Measurements from ENCODE around the gene ZNF2. TPM values are rescaled to one million over a fixed set of nuclear protein-coding genes. Genes with fewer than 3 reads are reported as not detected.
A peak's percentile ranks its signal among the peaks of the same experiment; 100 is the strongest.

Gene ZNF2
- total RNA-seq, 3 donors from 2014 or later (not counting 1 experiment from before 2014, with no cell fraction given), result 0.96 to 2.7 (median 2.4) TPM

- no peaks in the 10 kb centered on the region for H3K36me3 Mint-ChIP-seq
- DNase-seq (no peak), ATAC-seq (no peak)
- peaks cover 2% of the 10 kb centered on the region for H3K36me3 ChIP-seq (ENCODE audit: control insufficient read depth, insufficient read depth, low read length)
- WGBS (ENCODE audit: insufficient coverage), result 0% methylated on average over 3 of the region's 5 CpGs
- peaks cover 46 to 48% of the 10 kb centered on the region in 2 donors for H3K4me1 Mint-ChIP-seq
- peak overlapping the region; percentile 96 for H3K4me3 Mint-ChIP-seq
- H3K27ac Mint-ChIP-seq, result peak overlapping the region; percentile 90
- H3K4me1 ChIP-seq (ENCODE audit: control insufficient read depth, insufficient read depth, low read length), result peaks cover 19% of the 10 kb centered on the region
- no peaks in the 10 kb centered on the region for H3K9me3 Mint-ChIP-seq
- TF ChIP-seq, protein P1, sequence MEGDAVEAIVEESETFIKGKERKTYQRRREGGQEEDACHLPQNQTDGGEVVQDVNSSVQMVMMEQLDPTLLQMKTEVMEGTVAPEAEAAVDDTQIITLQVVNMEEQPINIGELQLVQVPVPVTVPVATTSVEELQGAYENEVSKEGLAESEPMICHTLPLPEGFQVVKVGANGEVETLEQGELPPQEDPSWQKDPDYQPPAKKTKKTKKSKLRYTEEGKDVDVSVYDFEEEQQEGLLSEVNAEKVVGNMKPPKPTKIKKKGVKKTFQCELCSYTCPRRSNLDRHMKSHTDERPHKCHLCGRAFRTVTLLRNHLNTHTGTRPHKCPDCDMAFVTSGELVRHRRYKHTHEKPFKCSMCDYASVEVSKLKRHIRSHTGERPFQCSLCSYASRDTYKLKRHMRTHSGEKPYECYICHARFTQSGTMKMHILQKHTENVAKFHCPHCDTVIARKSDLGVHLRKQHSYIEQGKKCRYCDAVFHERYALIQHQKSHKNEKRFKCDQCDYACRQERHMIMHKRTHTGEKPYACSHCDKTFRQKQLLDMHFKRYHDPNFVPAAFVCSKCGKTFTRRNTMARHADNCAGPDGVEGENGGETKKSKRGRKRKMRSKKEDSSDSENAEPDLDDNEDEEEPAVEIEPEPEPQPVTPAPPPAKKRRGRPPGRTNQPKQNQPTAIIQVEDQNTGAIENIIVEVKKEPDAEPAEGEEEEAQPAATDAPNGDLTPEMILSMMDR (IDR thresholded peaks at IDR 0.05), result no peak
- no peaks in the 10 kb centered on the region for H3K9me3 ChIP-seq (ENCODE audit: control insufficient read depth, insufficient read depth, low read length)
- intact Hi-C loops (cut with micrococcal nuclease), result loop anchor here (1.0 to 2.0 kb wide), 2 partner anchors 39 to 85 kb away; partner anchors contain the start of gene ZNF892
- H3K27me3 Mint-ChIP-seq (ENCODE audit: low read depth in 2 of 2), result peaks cover 0 to 7% of the 10 kb centered on the region in 2 donors
- peak overlapping the region; percentile 97 for H3K4me3 ChIP-seq (ENCODE audit: low read length)
- H3K27me3 ChIP-seq (ENCODE audit: control insufficient read depth, insufficient read depth, low read length), result peaks cover 3% of the 10 kb centered on the region
- H3K27ac ChIP-seq (ENCODE audit: low read length), result peak overlapping the region; percentile 90
Observed at GRCh38 chr2:95122197-95122551, 43.4 kb upstream of the ZNF2 start.

GRCh38 chr2:95138702-95139101 is 26.9 kb upstream of the ZNF2 start:
- no peak overlapping the region for H3K4me3 Mint-ChIP-seq
- H3K27me3 Mint-ChIP-seq (ENCODE audit: low read depth in 2 of 2), result no peaks in the 10 kb centered on the region
- H3K9me3 ChIP-seq (ENCODE audit: control insufficient read depth, insufficient read depth, low read length), result peaks cover 30% of the 10 kb centered on the region
- 74% methylated on average over 1 of the region's 1 CpG for WGBS (ENCODE audit: insufficient coverage)
- no peak overlapping the region for H3K27ac ChIP-seq (ENCODE audit: low read length)
- TF ChIP-seq, protein P1 (IDR thresholded peaks at IDR 0.05), result no peak
- DNase-seq (no peak), ATAC-seq (no peak)
- no peaks in the 10 kb centered on the region for H3K27me3 ChIP-seq (ENCODE audit: control insufficient read depth, insufficient read depth, low read length)
- no peak overlapping the region for H3K4me3 ChIP-seq (ENCODE audit: low read length)
- H3K9me3 Mint-ChIP-seq, result peaks cover 5 to 16% of the 10 kb centered on the region in 2 donors
- intact Hi-C loops (cut with micrococcal nuclease), result no loop called here
- H3K36me3 ChIP-seq (ENCODE audit: control insufficient read depth, insufficient read depth, low read length), result no peaks in the 10 kb centered on the region
- H3K4me1 Mint-ChIP-seq, result no peaks in the 10 kb centered on the region
- no peaks in the 10 kb centered on the region for H3K4me1 ChIP-seq (ENCODE audit: control insufficient read depth, insufficient read depth, low read length)
- H3K36me3 Mint-ChIP-seq, result peaks cover 25% of the 10 kb centered on the region
- H3K27ac Mint-ChIP-seq, result no peak overlapping the region

- Mint-ChIP-seq H3K4me1 (no peaks in the 10 kb centered on the region), H3K36me3 (peaks cover 45% of the 10 kb centered on the region), H3K27ac (no peak overlapping the region), H3K4me3 (no peak overlapping the region), H3K9me3 (peaks cover 13 to 25% of the 10 kb centered on the region in 2 donors), H3K27me3 (ENCODE audit: low read depth in 2 of 2) (no peaks in the 10 kb centered on the region)
- DNase-seq (no peak), ATAC-seq (no peak)
- H3K27me3 ChIP-seq (ENCODE audit: control insufficient read depth, insufficient read depth, low read length), result no peaks in the 10 kb centered on the region
- no peaks in the 10 kb centered on the region for H3K4me1 ChIP-seq (ENCODE audit: control insufficient read depth, insufficient read depth, low read length)
- H3K36me3 ChIP-seq (ENCODE audit: control insufficient read depth, insufficient read depth, low read length), result no peaks in the 10 kb centered on the region
- H3K27ac ChIP-seq (ENCODE audit: low read length), result no peak overlapping the region
- TF ChIP-seq, protein P1 (IDR thresholded peaks at IDR 0.05), result no peak
- intact Hi-C loops (cut with micrococcal nuclease), result no loop called here
- H3K4me3 ChIP-seq (ENCODE audit: low read length), result no peak overlapping the region
- peaks cover 63% of the 10 kb centered on the region for H3K9me3 ChIP-seq (ENCODE audit: control insufficient read depth, insufficient read depth, low read length)
- WGBS (ENCODE audit: insufficient coverage), result 100% methylated on average over 2 of the region's 2 CpGs
Observed at GRCh38 chr2:95143838-95144237, 21.8 kb upstream of the ZNF2 start.

DNA sequence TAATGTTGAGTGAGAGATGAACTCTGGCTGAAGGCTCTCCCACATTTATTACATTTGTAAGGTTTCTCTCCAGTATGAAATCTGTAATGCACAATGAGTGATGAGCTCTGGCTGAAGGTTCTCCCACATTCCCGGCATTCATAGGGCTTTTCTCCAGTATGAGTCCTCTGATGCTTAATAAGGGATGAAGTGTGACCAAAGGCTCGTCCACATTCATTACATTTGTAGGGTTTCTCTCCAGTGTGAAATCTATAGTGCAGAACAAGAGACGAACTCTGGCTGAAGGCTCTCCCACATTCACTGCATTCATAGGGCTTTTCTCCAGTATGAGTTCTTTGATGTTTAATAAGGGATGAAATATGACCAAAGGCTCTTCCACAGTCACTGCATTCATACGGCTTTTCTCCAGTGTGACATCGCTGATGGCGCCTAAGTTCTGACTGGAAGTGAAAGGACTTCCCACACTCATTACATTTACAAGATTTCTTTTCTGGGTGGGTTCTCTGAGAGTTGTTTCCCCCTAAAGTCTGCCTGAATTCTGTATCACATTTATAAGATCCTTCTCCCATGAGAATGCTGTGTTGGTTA is 16.1 kb upstream of the ZNF2 start:
- DNase-seq, result no peak
- no peak for ATAC-seq
- H3K36me3 ChIP-seq (ENCODE audit: control insufficient read depth, insufficient read depth, low read length), result peaks cover 29% of the 10 kb centered on the region
- H3K9me3 ChIP-seq (ENCODE audit: control insufficient read depth, insufficient read depth, low read length), result peaks cover 69% of the 10 kb centered on the region
- H3K27me3 ChIP-seq (ENCODE audit: control insufficient read depth, insufficient read depth, low read length), result no peaks in the 10 kb centered on the region
- Mint-ChIP-seq H3K27me3 (ENCODE audit: low read depth in 2 of 2) (no peaks in the 10 kb centered on the region), H3K27ac (no peak overlapping the region), H3K36me3 (peaks cover 70% of the 10 kb centered on the region), H3K9me3 (peaks cover 14 to 40% of the 10 kb centered on the region in 2 donors), H3K4me3 (no peak overlapping the region), H3K4me1 (no peaks in the 10 kb centered on the region)
- H3K4me3 ChIP-seq (ENCODE audit: low read length), result no peak overlapping the region
- TF ChIP-seq, protein P1 (IDR thresholded peaks at IDR 0.05), result no peak
- 96% methylated on average over 3 of the region's 6 CpGs for WGBS (ENCODE audit: insufficient coverage)
- intact Hi-C loops (cut with micrococcal nuclease), result no loop called here
- no peaks in the 10 kb centered on the region for H3K4me1 ChIP-seq (ENCODE audit: control insufficient read depth, insufficient read depth, low read length)
- H3K27ac ChIP-seq (ENCODE audit: low read length), result no peak overlapping the region

All from natural killer cell (primary cell).